DMS114 treated with DMSO at 0.1 percent for 48 hours (cell line): ENCODE measurements around the gene GPX7.
"Not testable (repeated sequence)": the region's sequence is repeated elsewhere in the genome, so short reads cannot be mapped to it uniquely, and the experiment has no call there.

Experiments used
- DNase-seq: peaks from one replicate; lab custom pipeline; 2025; ENCODE audit not compliant: unreplicated experiment; lab: John Stamatoyannopoulos, UW

The GPX7 gene

GRCh38 chr1:52601991-52602855, at the start of gene GPX7:
TSS of gene GPX7 (plus strand) at chr1:52602371. CDS start at chr1:52602410, 39 bp downstream.
- DNase-seq: no peak

GRCh38 chr1:52552505-52553361, 49.4 kb upstream of the GPX7 start, which contains the start of gene TUT4:
TSS of gene TUT4 (minus strand) at chr1:52553092. CDS start at chr1:52526280, 26,812 bp downstream.
- peak; percentile 71 for DNase-seq

- DNase-seq: peak; percentile 71
Measured at GRCh38 chr1:52553362-52554266, 48.6 kb upstream of the GPX7 start.

- no peak for DNase-seq
Measured at GRCh38 chr1:52554267-52554640, 47.9 kb upstream of the GPX7 start.

- DNase-seq: no peak
Measured at GRCh38 chr1:52554756-52555155, 47.4 kb upstream of the GPX7 start.

- no peak for DNase-seq
Measured at GRCh38 chr1:52556641-52557360, 45.4 kb upstream of the GPX7 start.

- DNase-seq: no peak
Measured at GRCh38 chr1:52558941-52559340, 43.2 kb upstream of the GPX7 start.

GRCh38 chr1:52559875-52560274, 42.3 kb upstream of the GPX7 start:
- no peak for DNase-seq

- no peak for DNase-seq
Measured at GRCh38 chr1:52562766-52563165, 39.4 kb upstream of the GPX7 start.

GRCh38 chr1:52567943-52568342, 34.2 kb upstream of the GPX7 start:
- DNase-seq: peak; percentile 69

- DNase-seq: no peak
Measured at GRCh38 chr1:52569449-52570210, 32.5 kb upstream of the GPX7 start.

GRCh38 chr1:52571783-52572182, 30.4 kb upstream of the GPX7 start:
- DNase-seq: no peak

GRCh38 chr1:52572387-52572786, 29.8 kb upstream of the GPX7 start:
- no peak for DNase-seq

GRCh38 chr1:52574594-52574993, 27.6 kb upstream of the GPX7 start:
- no peak for DNase-seq

GRCh38 chr1:52576074-52576473, 26.1 kb upstream of the GPX7 start:
- no peak for DNase-seq

GRCh38 chr1:52578066-52578465, 24.1 kb upstream of the GPX7 start:
- DNase-seq: not testable (repeated sequence)

- no peak for DNase-seq
Measured at GRCh38 chr1:52579415-52579814, 22.8 kb upstream of the GPX7 start.

GRCh38 chr1:52580283-52580682, 21.9 kb upstream of the GPX7 start:
- DNase-seq: no peak

- no peak for DNase-seq
Measured at GRCh38 chr1:52582116-52582696, 20.0 kb upstream of the GPX7 start.
